ENCODE measurements around the gene ERAS.
"Not testable (repeated sequence)": the region's sequence is repeated elsewhere in the genome, so short reads cannot be mapped to it uniquely, and the experiment has no call there.

The ERAS gene

DNA sequence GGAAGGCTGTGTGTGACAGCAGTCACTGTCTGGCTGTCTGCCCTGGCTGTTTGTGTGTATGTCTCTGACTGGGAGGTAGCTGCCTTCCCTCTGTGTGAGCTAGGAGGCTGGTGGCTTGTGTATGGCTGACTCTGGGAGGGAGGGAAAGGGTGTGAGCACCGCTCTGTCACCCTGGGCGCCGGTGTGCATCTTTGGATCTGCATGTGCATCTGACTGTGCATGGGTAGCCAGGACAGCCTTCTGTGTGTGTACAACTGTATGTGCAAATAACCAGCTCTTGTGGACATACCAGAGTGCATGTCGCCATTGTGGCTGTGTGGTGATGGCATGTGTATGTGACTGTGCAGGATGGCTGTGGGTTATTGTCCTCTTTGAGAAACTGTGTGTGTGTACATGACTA, 7.4 kb upstream of the ERAS start:
- H3K9ac ChIP-seq (ENCODE audit: low read length) = no peak overlapping the region
- H3K36me3 ChIP-seq (ENCODE audit: control insufficient read depth, insufficient read depth, low read length, severe bottlenecking) = peaks cover 12% of the 10 kb centered on the region
- H3K9me3 ChIP-seq (ENCODE audit: control insufficient read depth, low read length) = no peaks in the 10 kb centered on the region
- H3K4me3 ChIP-seq (ENCODE audit: low read length) = no peak overlapping the region
- H3K27me3 ChIP-seq (replicated peaks; ENCODE audit: control insufficient read depth, insufficient read depth, low read length) = peaks cover 9% of the 10 kb centered on the region
- H3K4me1 ChIP-seq (ENCODE audit: control insufficient read depth, insufficient read depth, low read length) = no peaks in the 10 kb centered on the region
- DNase-seq (ENCODE audit: low read depth) = no peak

DNA sequence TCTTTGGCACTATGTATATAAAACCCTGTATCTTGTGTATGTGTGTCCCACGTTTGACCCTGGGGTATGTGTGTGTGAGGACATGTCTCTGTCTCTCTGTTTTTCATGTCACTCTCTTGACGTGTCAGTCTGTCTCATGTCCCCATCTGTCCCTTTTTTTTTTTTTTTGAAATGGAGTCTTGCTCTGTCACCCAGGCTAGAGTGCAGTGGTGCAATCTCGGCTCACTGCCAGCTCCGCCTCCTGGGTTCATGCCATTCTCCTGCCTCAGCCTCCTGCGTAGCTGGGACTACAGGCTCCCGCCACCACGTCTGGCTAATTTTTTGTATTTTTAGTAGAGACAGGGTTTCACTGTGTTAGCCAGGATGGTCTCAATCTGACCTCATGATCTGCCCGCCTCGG, 6.9 kb upstream of the ERAS start:
- not testable (repeated sequence) for H3K4me3 ChIP-seq (ENCODE audit: low read length); H3K4me1 ChIP-seq (ENCODE audit: control insufficient read depth, insufficient read depth, low read length); H3K9me3 ChIP-seq (ENCODE audit: control insufficient read depth, low read length); H3K9ac ChIP-seq (ENCODE audit: low read length); H3K27me3 ChIP-seq (replicated peaks; ENCODE audit: control insufficient read depth, insufficient read depth, low read length); DNase-seq (ENCODE audit: low read depth)
- H3K36me3 ChIP-seq (ENCODE audit: control insufficient read depth, insufficient read depth, low read length, severe bottlenecking) = peaks cover 15% of the 10 kb centered on the region

DNA sequence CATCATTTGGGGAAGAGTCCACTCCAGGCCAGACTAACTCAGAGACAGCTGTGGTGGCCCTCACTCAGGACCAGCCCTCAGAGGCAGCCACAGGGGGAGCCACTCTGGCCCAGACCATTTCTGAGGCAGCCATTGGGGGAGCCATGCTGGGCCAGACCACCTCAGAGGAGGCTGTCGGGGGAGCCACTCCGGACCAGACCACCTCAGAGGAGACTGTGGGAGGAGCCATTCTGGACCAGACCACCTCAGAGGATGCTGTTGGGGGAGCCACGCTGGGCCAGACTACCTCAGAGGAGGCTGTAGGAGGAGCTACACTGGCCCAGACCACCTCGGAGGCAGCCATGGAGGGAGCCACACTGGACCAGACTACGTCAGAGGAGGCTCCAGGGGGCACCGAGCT, 3.3 kb upstream of the ERAS start:
- no peak for DNase-seq (ENCODE audit: low read depth)

DNA sequence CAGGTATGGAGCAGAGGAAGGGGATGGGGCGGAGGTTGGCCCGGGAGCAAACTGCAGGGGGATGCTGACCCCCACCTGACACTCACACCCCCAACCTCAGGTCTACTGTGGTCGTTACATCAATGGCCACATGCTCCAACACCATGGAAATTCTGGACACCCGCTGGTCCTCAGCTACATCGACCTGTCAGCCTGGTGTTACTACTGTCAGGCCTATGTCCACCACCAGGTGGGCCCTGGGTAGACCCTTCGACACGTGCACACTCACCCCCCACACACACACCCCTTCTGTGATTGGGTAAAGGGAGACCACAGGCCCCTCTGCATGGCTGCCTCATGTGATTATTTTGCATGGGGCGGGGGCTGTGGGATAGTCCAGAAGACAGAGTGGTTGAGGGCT, 2.2 kb upstream of the ERAS start:
- Histone ChIP-seq H3K27me3 (replicated peaks; ENCODE audit: control insufficient read depth, insufficient read depth, low read length) (peaks cover 3% of the 10 kb centered on the region), H3K4me1 (ENCODE audit: control insufficient read depth, insufficient read depth, low read length) (no peaks in the 10 kb centered on the region), H3K36me3 (ENCODE audit: control insufficient read depth, insufficient read depth, low read length, severe bottlenecking) (peaks cover 9% of the 10 kb centered on the region), H3K9ac (ENCODE audit: low read length) (no peak overlapping the region), H3K9me3 (ENCODE audit: control insufficient read depth, low read length) (peaks cover 8% of the 10 kb centered on the region), H3K4me3 (ENCODE audit: low read length) (no peak overlapping the region)
- no peak for DNase-seq (ENCODE audit: low read depth)

More for the DNA sequence above, 3.3 kb upstream of the ERAS start:
- Histone ChIP-seq H3K4me3 (ENCODE audit: low read length) (no peak overlapping the region), H3K9me3 (ENCODE audit: control insufficient read depth, low read length) (peaks cover 8% of the 10 kb centered on the region), H3K9ac (ENCODE audit: low read length) (no peak overlapping the region), H3K4me1 (ENCODE audit: control insufficient read depth, insufficient read depth, low read length) (no peaks in the 10 kb centered on the region), H3K27me3 (replicated peaks; ENCODE audit: control insufficient read depth, insufficient read depth, low read length) (peaks cover 4% of the 10 kb centered on the region), H3K36me3 (ENCODE audit: control insufficient read depth, insufficient read depth, low read length, severe bottlenecking) (peaks cover 9% of the 10 kb centered on the region)

DNA sequence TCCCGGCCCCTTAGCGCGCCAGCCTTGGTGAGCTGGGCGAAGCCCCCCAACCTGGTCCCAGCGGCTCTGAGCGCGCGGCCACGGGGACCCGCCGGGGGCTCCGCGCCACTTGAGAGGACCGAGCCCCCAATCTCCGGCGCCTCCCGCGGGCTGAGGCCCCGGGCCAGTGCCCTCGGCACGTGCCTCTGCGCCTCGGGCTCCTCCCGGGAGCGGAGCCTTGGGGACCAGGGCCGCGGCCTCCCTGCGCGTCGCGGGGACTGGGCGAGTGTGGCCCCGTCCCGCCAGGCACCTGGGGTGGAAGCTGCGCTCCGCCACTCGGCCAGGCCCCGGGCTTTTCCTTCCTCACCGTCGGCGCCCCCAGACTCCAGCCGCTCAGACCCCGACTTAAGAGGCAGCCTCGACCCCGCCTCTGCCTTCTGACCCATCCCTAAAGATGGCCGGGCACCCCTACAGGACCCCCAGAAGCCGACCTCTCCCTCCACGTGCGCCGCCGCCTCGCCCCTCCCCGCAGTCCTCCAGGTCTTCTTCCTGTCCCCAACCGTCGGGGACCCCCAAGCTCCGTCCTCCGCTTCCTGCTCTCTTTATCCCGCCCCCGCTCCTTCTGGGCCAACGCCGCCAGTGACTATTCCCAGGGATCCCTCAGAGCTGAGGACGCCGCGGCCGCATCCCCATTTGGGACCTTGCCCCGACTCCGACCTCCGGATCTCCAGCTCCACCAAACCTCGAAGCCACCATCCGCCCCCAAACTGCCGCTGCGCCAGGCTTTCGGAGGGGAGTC, 752 bp downstream of the ERAS start:
- H3K27me3 ChIP-seq (replicated peaks; ENCODE audit: control insufficient read depth, insufficient read depth, low read length) = peaks cover 17% of the 10 kb centered on the region
- peaks cover 9% of the 10 kb centered on the region for H3K36me3 ChIP-seq (ENCODE audit: control insufficient read depth, insufficient read depth, low read length, severe bottlenecking)
- no peak for DNase-seq (ENCODE audit: low read depth)
- H3K9me3 ChIP-seq (ENCODE audit: control insufficient read depth, low read length) = peaks cover 8% of the 10 kb centered on the region
- H3K4me3 ChIP-seq (ENCODE audit: low read length) = no peak overlapping the region
- no peaks in the 10 kb centered on the region for H3K4me1 ChIP-seq (ENCODE audit: control insufficient read depth, insufficient read depth, low read length)
- H3K9ac ChIP-seq (ENCODE audit: low read length) = no peak overlapping the region

DNA sequence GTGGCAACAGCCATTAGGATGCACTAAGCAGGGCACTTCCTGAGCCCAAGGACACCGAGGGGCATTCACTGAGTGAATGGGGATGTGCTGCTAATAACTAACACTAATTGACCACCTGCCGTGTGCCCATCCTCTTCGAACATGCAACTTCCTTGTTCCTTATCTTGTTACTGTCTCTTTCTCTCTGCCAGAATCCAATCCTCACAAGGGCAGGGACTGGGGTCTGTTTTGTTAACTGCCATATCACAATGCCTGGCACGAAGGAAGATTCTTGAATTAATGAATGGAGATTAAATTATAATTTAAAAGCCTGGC, 1.3 kb downstream of the ERAS start:
- no peak for DNase-seq (ENCODE audit: low read depth)

DNA sequence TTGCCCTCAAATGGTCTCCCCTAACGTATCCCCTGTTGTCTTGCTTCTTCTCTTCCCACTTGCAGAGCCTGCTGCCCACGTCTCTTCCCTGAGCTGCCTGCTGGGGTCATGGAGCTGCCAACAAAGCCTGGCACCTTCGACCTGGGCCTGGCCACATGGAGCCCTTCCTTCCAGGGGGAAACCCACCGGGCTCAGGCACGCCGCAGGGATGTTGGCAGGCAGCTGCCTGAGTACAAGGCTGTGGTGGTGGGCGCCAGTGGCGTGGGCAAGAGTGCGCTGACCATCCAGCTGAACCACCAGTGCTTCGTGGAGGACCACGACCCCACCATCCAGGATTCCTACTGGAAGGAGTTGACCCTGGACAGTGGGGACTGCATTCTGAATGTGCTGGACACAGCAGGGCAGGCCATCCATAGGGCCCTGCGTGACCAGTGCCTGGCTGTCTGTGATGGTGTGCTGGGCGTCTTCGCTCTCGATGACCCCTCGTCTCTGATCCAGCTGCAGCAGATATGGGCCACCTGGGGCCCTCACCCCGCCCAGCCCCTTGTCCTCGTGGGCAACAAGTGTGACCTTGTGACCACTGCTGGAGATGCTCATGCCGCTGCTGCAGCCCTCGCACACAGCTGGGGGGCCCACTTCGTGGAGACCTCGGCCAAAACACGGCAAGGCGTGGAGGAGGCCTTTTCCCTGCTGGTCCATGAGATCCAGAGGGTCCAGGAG, 2.9 kb downstream of the ERAS start:
- Histone ChIP-seq H3K4me1 (ENCODE audit: control insufficient read depth, insufficient read depth, low read length) (no peaks in the 10 kb centered on the region), H3K27me3 (replicated peaks; ENCODE audit: control insufficient read depth, insufficient read depth, low read length) (peaks cover 31% of the 10 kb centered on the region), H3K4me3 (ENCODE audit: low read length) (no peak overlapping the region), H3K9ac (ENCODE audit: low read length) (no peak overlapping the region), H3K9me3 (ENCODE audit: control insufficient read depth, low read length) (peaks cover 8% of the 10 kb centered on the region), H3K36me3 (ENCODE audit: control insufficient read depth, insufficient read depth, low read length, severe bottlenecking) (peaks cover 4% of the 10 kb centered on the region)
- DNase-seq (ENCODE audit: low read depth) = no peak

More for the DNA sequence above, 1.3 kb downstream of the ERAS start:
- peaks cover 17% of the 10 kb centered on the region for H3K27me3 ChIP-seq (replicated peaks; ENCODE audit: control insufficient read depth, insufficient read depth, low read length)
- H3K4me1 ChIP-seq (ENCODE audit: control insufficient read depth, insufficient read depth, low read length) = no peaks in the 10 kb centered on the region
- H3K9ac ChIP-seq (ENCODE audit: low read length) = no peak overlapping the region
- peaks cover 8% of the 10 kb centered on the region for H3K9me3 ChIP-seq (ENCODE audit: control insufficient read depth, low read length)
- H3K36me3 ChIP-seq (ENCODE audit: control insufficient read depth, insufficient read depth, low read length, severe bottlenecking) = peaks cover 9% of the 10 kb centered on the region
- no peak overlapping the region for H3K4me3 ChIP-seq (ENCODE audit: low read length)

DNA sequence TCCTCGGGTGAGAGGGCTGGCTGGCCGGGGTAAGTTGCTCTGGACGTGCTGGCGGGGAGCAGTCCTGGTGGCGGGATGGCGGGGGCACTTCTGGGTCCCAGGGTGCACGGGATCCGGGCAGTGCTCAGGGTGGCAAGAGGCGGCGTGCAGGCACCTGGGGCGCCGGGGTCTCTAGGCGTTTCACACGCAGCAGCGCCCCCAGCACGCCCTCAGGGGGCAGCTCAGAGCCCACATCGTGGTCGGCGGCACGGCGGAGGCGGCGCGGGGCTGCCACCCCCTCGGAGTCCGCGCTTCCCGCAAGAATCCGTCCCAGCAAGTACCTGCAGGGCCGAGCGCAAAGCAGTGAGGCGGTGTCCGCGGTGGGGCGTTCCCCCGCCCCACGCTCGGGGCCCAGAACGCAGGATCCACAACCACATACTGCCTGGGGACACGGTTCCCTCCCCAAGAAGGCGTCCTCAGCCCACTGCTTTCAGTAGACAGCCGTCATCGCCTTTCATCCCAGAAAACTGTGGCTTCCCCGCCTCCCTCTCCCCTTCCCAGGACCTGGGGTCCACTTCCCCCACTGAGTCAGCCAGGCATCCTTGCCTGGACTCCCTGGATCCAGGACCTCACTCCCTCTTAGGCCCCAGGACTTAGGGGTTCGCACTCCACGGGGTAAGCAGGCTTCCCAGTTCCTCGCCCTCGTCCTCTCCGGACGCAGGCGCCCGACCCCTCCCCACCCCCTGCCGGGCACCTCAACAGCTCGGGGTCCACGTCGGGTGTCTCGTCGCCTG, 5.0 kb downstream of the ERAS start:
- Histone ChIP-seq H3K9me3 (ENCODE audit: control insufficient read depth, low read length) (no peaks in the 10 kb centered on the region), H3K4me3 (ENCODE audit: low read length) (no peak overlapping the region), H3K27me3 (replicated peaks; ENCODE audit: control insufficient read depth, insufficient read depth, low read length) (peaks cover 47% of the 10 kb centered on the region), H3K36me3 (ENCODE audit: control insufficient read depth, insufficient read depth, low read length, severe bottlenecking) (no peaks in the 10 kb centered on the region), H3K9ac (ENCODE audit: low read length) (no peak overlapping the region), H3K4me1 (ENCODE audit: control insufficient read depth, insufficient read depth, low read length) (no peaks in the 10 kb centered on the region)
- DNase-seq (ENCODE audit: low read depth) = no peak

DNA sequence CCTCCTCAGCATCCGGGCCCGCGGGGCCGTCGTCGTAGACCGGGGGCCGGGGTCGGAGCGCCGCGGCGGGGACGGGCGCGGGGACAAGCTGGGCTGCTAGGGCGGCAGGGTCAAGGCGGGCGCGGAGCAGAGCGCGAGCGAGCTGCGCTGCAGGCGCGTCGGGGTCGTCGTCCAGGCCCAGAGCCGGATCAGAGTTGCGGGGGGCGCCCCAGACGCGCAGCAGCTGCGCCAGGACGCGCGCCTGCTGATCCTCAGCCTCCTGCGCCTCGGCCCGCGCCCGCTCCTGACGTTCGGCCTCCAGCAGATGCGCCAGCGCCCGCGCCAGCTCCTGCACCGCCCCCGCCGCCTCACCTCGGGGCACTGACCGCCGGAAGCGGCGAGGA, 5.6 kb downstream of the ERAS start:
- Histone ChIP-seq H3K36me3 (ENCODE audit: control insufficient read depth, insufficient read depth, low read length, severe bottlenecking) (no peaks in the 10 kb centered on the region), H3K9me3 (ENCODE audit: control insufficient read depth, low read length) (no peaks in the 10 kb centered on the region), H3K9ac (ENCODE audit: low read length) (no peak overlapping the region), H3K4me3 (ENCODE audit: low read length) (no peak overlapping the region), H3K4me1 (ENCODE audit: control insufficient read depth, insufficient read depth, low read length) (no peaks in the 10 kb centered on the region), H3K27me3 (replicated peaks; ENCODE audit: control insufficient read depth, insufficient read depth, low read length) (peaks cover 51% of the 10 kb centered on the region)
- peak; percentile 7 for DNase-seq (ENCODE audit: low read depth)

DNA sequence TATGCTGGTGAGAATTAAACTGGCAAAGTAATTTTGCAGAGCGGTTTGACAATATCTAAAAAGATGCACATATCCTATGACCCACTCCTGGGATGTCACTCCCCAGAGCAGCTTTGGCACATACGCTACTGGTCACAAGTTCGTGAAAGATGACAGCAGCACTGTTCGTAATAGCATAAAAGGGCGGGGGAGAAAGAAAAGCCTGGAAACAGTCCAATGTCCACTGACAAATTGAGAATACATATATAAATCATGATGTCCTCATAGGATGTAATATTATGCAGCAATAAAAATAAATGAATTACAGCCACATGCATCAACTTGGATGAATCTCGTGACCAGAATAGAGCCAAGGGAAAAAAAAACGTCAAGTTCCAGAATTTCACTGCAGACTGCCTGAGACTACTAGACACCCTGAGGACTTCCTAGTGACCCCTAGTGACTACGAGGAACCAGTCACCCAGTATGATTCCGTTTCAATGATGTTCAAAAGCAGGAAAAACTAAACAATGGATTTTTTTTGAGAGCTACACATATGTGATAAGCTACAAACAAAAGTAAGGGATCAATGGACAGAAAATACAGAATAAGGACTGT, 7.3 kb downstream of the ERAS start:
- no peaks in the 10 kb centered on the region for H3K4me1 ChIP-seq (ENCODE audit: control insufficient read depth, insufficient read depth, low read length)
- no peaks in the 10 kb centered on the region for H3K36me3 ChIP-seq (ENCODE audit: control insufficient read depth, insufficient read depth, low read length, severe bottlenecking)
- H3K9me3 ChIP-seq (ENCODE audit: control insufficient read depth, low read length) = no peaks in the 10 kb centered on the region
- peaks cover 51% of the 10 kb centered on the region for H3K27me3 ChIP-seq (replicated peaks; ENCODE audit: control insufficient read depth, insufficient read depth, low read length)
- no peak overlapping the region for H3K9ac ChIP-seq (ENCODE audit: low read length)
- no peak for DNase-seq (ENCODE audit: low read depth)
- H3K4me3 ChIP-seq (ENCODE audit: low read length) = no peak overlapping the region

DNA sequence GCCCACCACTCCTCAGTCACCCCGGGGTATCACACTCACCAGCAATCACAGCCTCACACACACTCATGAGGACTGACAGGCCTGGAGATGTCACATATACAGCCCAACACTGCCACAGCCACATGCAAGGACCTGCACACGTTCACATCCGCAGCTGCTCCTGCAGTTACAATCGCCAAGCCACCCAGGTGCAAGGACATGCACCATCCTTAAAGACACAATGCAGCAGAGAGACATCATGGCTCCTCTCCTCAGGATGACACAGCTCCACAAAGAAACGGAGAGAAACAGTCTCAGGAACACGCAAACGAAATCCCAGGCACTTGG, 8.0 kb downstream of the ERAS start:
- H3K27me3 ChIP-seq (replicated peaks; ENCODE audit: control insufficient read depth, insufficient read depth, low read length) = peaks cover 46% of the 10 kb centered on the region

More for the DNA sequence above, 8.0 kb downstream of the ERAS start:
- Histone ChIP-seq H3K4me3 (ENCODE audit: low read length) (no peak overlapping the region), H3K9me3 (ENCODE audit: control insufficient read depth, low read length) (no peaks in the 10 kb centered on the region), H3K9ac (ENCODE audit: low read length) (no peak overlapping the region), H3K36me3 (ENCODE audit: control insufficient read depth, insufficient read depth, low read length, severe bottlenecking) (no peaks in the 10 kb centered on the region), H3K4me1 (ENCODE audit: control insufficient read depth, insufficient read depth, low read length) (no peaks in the 10 kb centered on the region)
- no peak for DNase-seq (ENCODE audit: low read depth)
